Activated naive CD4-positive, alpha-beta T cell treated with anti-CD3 and anti-CD28 coated beads, Interleukin-2, amount 10 ng/mL, durations not matched to agents 7 days and 5 days (primary cell): ENCODE results near the gene PRM2.
"Not testable (repeated sequence)": the region's sequence is repeated elsewhere in the genome, so short reads cannot be mapped to it uniquely, and the experiment has no call there.

ENCODE experiments used
- CTCF ChIA-PET: fragments of 350-600 bp; sonication (Branson Sonifier 250); formaldehyde crosslinking; loops from one replicate; lab custom pipeline; 2021; ENCODE audit warnings: antibody characterized with exemption; lab: Charles Lee
- DNase-seq: peaks from one replicate; pipeline ENCODE4 v3.0.0-alpha.2; 2020
- H3K27ac Mint-ChIP-seq: one replicate; pipeline ENCODE4 v1.8.0; 2021; ENCODE audit warnings: mild to moderate bottlenecking, moderate library complexity, mixed read lengths
- H3K27me3 Mint-ChIP-seq: one replicate; pipeline ENCODE4 v1.8.0; 2021; ENCODE audit warnings: mild to moderate bottlenecking, mixed read lengths
- H3K36me3 Mint-ChIP-seq: one replicate; pipeline ENCODE4 v1.8.0; 2021; ENCODE audit warnings: mixed read lengths
- H3K4me1 Mint-ChIP-seq: one replicate; pipeline ENCODE4 v1.8.0; 2021; ENCODE audit warnings: mixed read lengths
- H3K4me3 Mint-ChIP-seq: one replicate; pipeline ENCODE4 v1.8.0; 2021; ENCODE audit warnings: mild to moderate bottlenecking, moderate library complexity, mixed read lengths
- H3K9me3 Mint-ChIP-seq: one replicate; pipeline ENCODE4 v1.8.0; 2021; ENCODE audit warnings: mixed read lengths

PRM2 gene

DNA sequence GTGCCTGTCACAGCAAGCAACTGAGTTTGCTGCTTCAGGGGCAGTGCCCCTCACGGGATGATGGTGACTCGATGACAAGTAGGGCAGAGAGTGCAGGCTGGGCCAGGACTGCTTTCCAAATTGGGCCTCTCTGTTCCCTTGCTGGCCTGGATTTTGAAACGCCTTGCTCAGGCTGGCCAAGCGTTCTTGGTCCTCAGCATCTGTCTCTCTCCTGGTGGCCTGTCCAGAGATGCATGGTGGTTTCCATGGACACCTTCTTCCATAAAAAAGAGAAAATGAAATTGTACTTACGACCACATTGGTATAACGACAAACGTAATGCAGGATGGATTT, 24.2 kb upstream of the PRM2 start:
- H3K9me3 Mint-ChIP-seq: no peaks in the 10 kb centered on the region
- H3K36me3 Mint-ChIP-seq: no peaks in the 10 kb centered on the region
- peaks cover 67% of the 10 kb centered on the region for H3K4me1 Mint-ChIP-seq
- H3K27ac Mint-ChIP-seq: no peak overlapping the region
- CTCF ChIA-PET: no interaction called here
- DNase-seq: no peak
- peaks cover 12% of the 10 kb centered on the region for H3K27me3 Mint-ChIP-seq
- no peak overlapping the region for H3K4me3 Mint-ChIP-seq

- CTCF ChIA-PET: no interaction called here
- Mint-ChIP-seq H3K27ac (peak overlapping the region; percentile 60), H3K36me3 (no peaks in the 10 kb centered on the region), H3K4me3 (no peak overlapping the region), H3K9me3 (no peaks in the 10 kb centered on the region), H3K4me1 (peaks cover 72% of the 10 kb centered on the region), H3K27me3 (peaks cover 10% of the 10 kb centered on the region)
- DNase-seq: no peak
These were observed 23.7 kb upstream of the PRM2 start for GRCh38 chr16:11299865-11300559.

DNA sequence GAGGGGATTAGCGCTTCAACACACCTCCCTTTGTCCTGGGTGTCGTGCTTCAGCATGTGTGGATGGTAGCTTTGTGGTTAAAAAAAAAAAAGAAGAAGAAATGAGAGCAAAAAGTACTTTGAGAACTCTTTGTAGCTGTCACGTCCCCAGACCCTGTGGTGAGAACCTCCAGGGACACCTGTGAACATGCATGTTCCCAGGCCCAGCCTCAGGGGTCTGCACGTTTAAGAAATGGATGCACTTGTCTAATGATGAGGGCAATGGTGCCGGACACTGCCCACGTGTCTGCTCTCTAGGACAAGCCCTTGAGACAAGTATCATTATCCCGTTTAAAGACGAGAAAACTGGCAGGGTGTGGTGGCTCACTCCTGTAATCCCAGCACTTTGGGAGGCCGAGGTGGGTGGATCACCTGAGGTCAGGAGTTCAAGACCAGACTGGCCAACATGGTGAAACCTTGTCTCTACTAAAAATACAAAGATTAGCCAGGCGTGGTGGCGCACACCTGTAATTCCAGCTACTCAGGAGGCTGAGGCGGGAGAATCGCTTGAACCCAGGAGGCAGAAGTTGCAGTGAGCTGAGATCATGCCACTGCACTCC, 22.8 kb upstream of the PRM2 start:
- peak; percentile 41 for DNase-seq
- peaks cover 72% of the 10 kb centered on the region for H3K4me1 Mint-ChIP-seq
- H3K36me3 Mint-ChIP-seq, H3K27me3 Mint-ChIP-seq, H3K9me3 Mint-ChIP-seq: not testable (repeated sequence)
- peak overlapping the region; percentile 84 for H3K27ac Mint-ChIP-seq
- CTCF ChIA-PET: interaction anchor here (0.6 to 1.9 kb wide), 5 partner anchors 9 to 122 kb away, joined by 3 to 9 read pairs (median 4); partner anchors contain the start of gene SOCS1
- peak overlapping the region; percentile 43 for H3K4me3 Mint-ChIP-seq

GRCh38 chr16:11298143-11298900, 22.0 kb upstream of the PRM2 start:
- CTCF ChIA-PET: interaction anchor here (0.6 to 1.9 kb wide), 7 partner anchors 9 to 122 kb away, joined by 3 to 9 read pairs (median 4); partner anchors contain the start of gene SOCS1
- H3K27ac Mint-ChIP-seq: peak overlapping the region; percentile 84
- H3K36me3 Mint-ChIP-seq: no peaks in the 10 kb centered on the region
- peak overlapping the region; percentile 41 for H3K4me3 Mint-ChIP-seq
- no peak for DNase-seq
- peaks cover 79% of the 10 kb centered on the region for H3K4me1 Mint-ChIP-seq
- no peaks in the 10 kb centered on the region for H3K9me3 Mint-ChIP-seq
- H3K27me3 Mint-ChIP-seq: peaks cover 6% of the 10 kb centered on the region

DNA sequence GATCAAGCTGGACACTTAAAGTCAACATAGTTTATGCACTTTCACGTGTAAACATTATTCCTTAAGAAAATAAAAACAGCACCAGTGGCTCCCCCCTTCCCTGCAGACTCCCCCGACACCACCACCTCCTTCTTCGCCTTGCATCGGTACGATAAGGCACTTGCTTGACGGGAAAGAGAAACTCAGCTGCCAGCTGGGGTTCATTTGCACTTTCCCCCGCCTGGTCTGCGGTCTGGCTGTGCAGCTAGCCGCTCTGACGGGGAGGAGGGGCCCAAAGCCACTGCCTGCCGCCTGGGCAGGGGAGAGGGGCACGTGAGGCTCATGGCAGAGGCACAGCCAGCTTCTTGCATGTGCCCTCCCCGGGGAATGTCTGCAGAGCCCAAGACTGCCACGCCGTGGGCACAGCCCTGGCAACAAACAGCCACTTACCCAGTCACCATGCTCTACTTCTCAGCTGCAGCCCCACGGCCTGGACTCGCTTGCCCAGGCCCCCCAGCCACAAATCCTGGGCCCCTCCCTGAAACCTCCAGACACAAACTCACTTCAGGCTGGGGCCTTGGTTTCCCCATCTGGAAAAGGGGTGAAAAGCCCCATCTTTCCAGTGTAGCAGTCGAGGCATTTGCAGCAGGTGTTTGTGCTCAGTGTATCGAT, 21.3 kb upstream of the PRM2 start:
- Mint-ChIP-seq H3K4me1 (peaks cover 81% of the 10 kb centered on the region), H3K4me3 (peak overlapping the region; percentile 43), H3K9me3 (no peaks in the 10 kb centered on the region), H3K27ac (peak overlapping the region; percentile 84), H3K36me3 (peaks cover 3% of the 10 kb centered on the region), H3K27me3 (peaks cover 10% of the 10 kb centered on the region)
- CTCF ChIA-PET: interaction anchor here (0.9 to 1.9 kb wide), 8 partner anchors 10 to 326 kb away, joined by 3 to 9 read pairs (median 4); partner anchors contain the start of gene SOCS1
- DNase-seq: peak; percentile 90

DNA sequence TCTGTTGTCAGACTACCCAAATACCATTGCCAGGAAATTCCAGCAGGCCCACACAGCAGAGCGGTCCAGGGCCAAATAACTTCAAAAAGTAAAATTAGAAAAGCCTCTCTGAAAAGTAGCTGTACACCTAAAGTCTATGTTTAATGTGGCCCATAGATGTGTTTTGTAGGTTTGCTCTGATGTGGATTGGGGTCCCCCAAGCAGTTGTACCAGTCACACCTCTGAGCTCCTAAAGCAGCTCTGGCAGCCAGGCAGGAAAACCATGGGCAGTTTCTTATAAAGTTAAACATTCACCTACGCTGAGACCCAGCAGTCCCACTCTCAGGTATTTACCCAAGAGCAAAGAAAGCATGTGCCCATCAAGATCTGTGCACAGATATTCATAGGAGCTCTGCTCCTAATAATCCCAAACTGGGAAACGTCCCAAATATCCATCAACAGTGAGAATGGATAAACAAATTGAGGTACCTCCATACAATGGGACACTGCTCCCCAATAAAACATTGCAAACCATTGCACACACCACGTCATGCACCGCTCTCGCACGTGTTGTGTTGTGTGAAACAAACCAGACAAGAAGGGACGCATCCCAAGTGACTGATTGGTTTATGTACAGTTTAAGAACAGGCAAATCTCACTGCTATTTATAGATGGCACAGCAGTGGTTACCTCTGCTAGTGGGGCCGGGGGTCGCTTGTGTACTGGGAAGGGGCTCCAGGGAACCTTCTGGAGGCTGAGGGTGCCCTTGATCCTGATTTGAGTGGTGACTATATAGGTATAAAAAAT, 20.6 kb upstream of the PRM2 start:
- Mint-ChIP-seq H3K9me3 (no peaks in the 10 kb centered on the region), H3K4me1 (peaks cover 74% of the 10 kb centered on the region), H3K27ac (peak overlapping the region; percentile 84), H3K4me3 (peak overlapping the region; percentile 46), H3K27me3 (peaks cover 16% of the 10 kb centered on the region), H3K36me3 (peaks cover 3% of the 10 kb centered on the region)
- CTCF ChIA-PET: interaction anchor here (0.8 to 1.9 kb wide), 7 partner anchors 10 to 326 kb away, joined by 3 to 9 read pairs (median 3); partner anchors contain the start of gene SOCS1
- no peak for DNase-seq

DNA sequence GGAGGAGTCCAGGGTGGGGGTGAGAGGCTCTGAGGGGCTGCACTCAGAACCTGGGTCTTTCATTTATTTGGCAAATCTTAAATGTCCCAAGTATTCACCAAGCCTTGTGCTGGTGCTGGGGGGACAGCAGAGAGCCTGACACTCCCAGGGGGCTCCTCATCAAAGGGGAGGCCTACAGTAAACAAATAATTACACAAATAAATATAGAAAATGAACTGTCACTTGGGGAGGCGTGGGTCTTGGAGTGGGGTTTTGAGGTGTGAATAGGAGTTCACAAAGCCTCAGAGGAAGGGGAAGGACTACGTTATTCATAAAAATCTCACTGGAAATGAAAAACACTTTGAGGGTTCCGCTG, 20.0 kb upstream of the PRM2 start:
- H3K36me3 Mint-ChIP-seq: peaks cover 3% of the 10 kb centered on the region
- H3K9me3 Mint-ChIP-seq: no peaks in the 10 kb centered on the region
- DNase-seq: no peak
- no peak overlapping the region for H3K4me3 Mint-ChIP-seq
- H3K27me3 Mint-ChIP-seq: peaks cover 22% of the 10 kb centered on the region
- peak overlapping the region; percentile 84 for H3K27ac Mint-ChIP-seq
- H3K4me1 Mint-ChIP-seq: peaks cover 72% of the 10 kb centered on the region
- CTCF ChIA-PET: interaction anchor here (0.8 to 1.3 kb wide), 4 partner anchors 15 to 325 kb away, joined by 3 to 4 read pairs (median 3); no protein-coding TSS in a partner anchor

- Mint-ChIP-seq H3K9me3 (no peaks in the 10 kb centered on the region), H3K4me1 (peaks cover 68% of the 10 kb centered on the region), H3K27me3 (peaks cover 24% of the 10 kb centered on the region), H3K4me3 (no peak overlapping the region), H3K27ac (no peak overlapping the region), H3K36me3 (peaks cover 3% of the 10 kb centered on the region)
- CTCF ChIA-PET: no interaction called here
- DNase-seq: no peak
These were observed 19.4 kb upstream of the PRM2 start for GRCh38 chr16:11295672-11296071.

GRCh38 chr16:11292076-11292748, 15.9 kb upstream of the PRM2 start:
- CTCF ChIA-PET: no interaction called here
- H3K27me3 Mint-ChIP-seq: peaks cover 41% of the 10 kb centered on the region
- DNase-seq: no peak
- H3K9me3 Mint-ChIP-seq: no peaks in the 10 kb centered on the region
- peaks cover 41% of the 10 kb centered on the region for H3K4me1 Mint-ChIP-seq
- H3K36me3 Mint-ChIP-seq: peaks cover 3% of the 10 kb centered on the region
- no peak overlapping the region for H3K4me3 Mint-ChIP-seq
- H3K27ac Mint-ChIP-seq: no peak overlapping the region

DNA sequence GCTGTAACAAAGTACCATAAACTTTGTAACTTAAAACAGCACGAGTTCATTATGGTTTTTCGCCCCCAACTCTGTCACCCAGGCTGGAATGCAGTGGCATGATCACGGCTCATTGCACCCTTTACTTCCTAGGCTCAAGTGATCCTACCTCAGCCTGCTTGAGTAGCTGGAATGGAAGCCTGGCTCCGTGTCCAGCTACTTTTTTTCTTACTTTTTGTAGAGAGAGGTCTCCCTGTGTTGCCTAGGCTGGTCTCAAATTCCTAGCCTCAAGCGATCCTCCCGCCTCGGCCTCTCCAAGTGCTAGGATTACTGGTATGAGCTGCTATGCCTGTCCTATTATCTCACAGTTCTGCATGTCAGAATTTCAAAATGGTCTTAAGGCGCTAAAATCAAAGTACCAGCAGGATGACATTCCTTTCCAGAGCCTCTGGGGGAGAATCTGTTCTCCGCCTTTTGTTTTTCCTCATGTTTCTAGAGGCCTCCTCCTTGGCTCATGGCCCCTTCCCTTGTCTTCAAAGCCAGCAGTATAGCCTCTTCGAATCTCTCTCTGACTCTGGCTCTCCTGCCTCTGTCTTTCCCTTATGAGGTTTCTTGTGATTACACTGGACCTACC, 14.9 kb upstream of the PRM2 start:
- Mint-ChIP-seq H3K4me3 (no peak overlapping the region), H3K27me3 (peaks cover 43% of the 10 kb centered on the region), H3K4me1 (peaks cover 33% of the 10 kb centered on the region), H3K27ac (no peak overlapping the region), H3K9me3 (no peaks in the 10 kb centered on the region), H3K36me3 (peaks cover 3% of the 10 kb centered on the region)
- CTCF ChIA-PET: no interaction called here
- DNase-seq: no peak

DNA sequence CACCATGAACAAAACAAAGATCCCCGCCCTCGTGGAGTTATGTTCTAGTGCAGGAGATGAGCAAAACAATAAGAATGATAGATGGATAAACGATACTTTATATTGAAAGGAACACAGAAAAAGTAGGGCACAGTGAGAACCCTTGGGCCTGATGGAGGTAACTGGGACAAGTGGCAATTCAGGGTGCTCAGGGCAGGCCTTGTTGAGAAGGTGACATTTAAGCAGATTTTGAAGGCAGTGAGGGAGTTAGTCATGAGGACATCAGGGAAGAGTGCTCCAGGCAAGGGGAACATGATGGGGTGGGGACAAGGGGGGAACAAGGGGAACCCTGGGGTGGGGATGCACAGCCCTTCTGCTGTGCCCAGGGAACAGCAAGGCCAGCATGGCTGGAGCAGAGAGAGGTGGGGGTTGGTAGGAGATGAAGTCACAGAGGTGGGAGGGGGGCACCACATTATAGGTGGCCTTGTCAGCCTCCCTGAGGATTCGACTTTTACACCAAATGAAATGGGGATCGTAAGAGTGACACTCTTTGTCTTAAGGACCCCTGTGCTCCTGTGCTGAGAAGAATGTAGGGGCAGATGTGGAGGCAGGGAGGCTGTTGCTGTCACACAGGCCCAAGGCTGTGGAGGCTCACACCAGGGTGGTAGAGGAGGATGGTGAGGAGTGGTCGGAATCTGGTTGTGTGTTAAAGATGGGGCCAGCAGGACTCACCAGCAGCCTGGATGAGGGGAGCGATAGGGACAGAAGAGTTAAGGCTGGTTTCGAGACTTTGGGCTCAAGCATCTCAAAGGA, 14.0 kb upstream of the PRM2 start:
- Mint-ChIP-seq H3K4me1 (peaks cover 27% of the 10 kb centered on the region), H3K9me3 (no peaks in the 10 kb centered on the region), H3K4me3 (no peak overlapping the region), H3K27me3 (peaks cover 46% of the 10 kb centered on the region), H3K36me3 (peaks cover 3% of the 10 kb centered on the region), H3K27ac (no peak overlapping the region)
- CTCF ChIA-PET: no interaction called here
- no peak for DNase-seq

DNA sequence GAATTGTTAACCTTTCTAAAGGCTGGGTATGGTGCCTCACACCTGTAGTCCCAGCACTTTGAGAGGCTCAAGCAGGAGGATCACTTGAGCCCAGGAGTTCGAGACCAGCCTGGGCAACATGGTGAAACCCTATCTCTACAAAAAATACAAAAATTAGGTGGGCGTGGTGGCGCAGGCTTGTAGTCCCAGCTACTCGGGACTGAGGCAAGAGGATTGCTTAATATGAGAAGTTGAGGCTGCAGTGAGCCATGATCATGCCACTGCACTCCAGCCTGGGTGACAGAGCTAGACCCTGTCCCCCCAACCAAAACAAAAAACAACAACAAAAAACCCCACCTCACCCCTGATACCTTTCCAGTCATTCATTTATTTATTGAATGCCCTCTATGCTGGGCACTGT, 13.4 kb upstream of the PRM2 start:
- DNase-seq, H3K9me3 Mint-ChIP-seq, H3K27ac Mint-ChIP-seq, CTCF ChIA-PET, H3K36me3 Mint-ChIP-seq, H3K4me3 Mint-ChIP-seq: not testable (repeated sequence)
- Mint-ChIP-seq H3K27me3 (peaks cover 52% of the 10 kb centered on the region), H3K4me1 (peaks cover 21% of the 10 kb centered on the region)
